K562 (cell line): ENCODE data around the gene CD52. TPM values are rescaled to one million over a fixed set of nuclear protein-coding genes. Genes with fewer than 3 reads are reported as not detected.

ENCODE experiments used
- BACH1 ChIP-seq: fragments of 200-800 bp; sonication (Bioruptor generic); IDR thresholded peaks from 2 replicates; pipeline ENCODE4 v1.6.1; 2016; ENCODE audit warnings: missing genetic modification characterization, missing compliant biosample characterization
- BRD4 ChIP-seq: fragments of 200-600 bp; sonication (generic); IDR thresholded peaks from 2 replicates; pipeline ENCODE4 v1.6.1; 2017; ENCODE audit warnings: inconsistent platforms
- CC2D1A ChIP-seq: fragments of 450-650 bp; IDR thresholded peaks from 2 replicates; pipeline ENCODE4 v1.6.1; 2017; ENCODE audit warnings: mild to moderate bottlenecking
- EZH2 ChIP-seq: IDR thresholded peaks from 2 replicates; pipeline ENCODE4 v1.6.1; 2012; ENCODE audit warnings: low read depth, mild to moderate bottlenecking, inconsistent platforms, low read length, borderline replicate concordance
- FOXA1 ChIP-seq: fragments of 450-650 bp; IDR thresholded peaks from 2 replicates; pipeline ENCODE4 v1.6.1; 2016; ENCODE audit warnings: mild to moderate bottlenecking, borderline replicate concordance
- MAZ ChIP-seq, 2 experiments: fragments of 450-650 bp in 1 of 2; sonication (generic) in 1 of 2; formaldehyde crosslinking; IDR thresholded peaks in 1 of 2; conservative IDR thresholded peaks in 1 of 2; 2 replicates each; pipeline versions ENCODE4 v1.4.0 to v1.5.0; 2020; ENCODE audit warnings: mild to moderate bottlenecking in 1 of 2, missing genetic modification reagents in 1 of 2
- NR2C2 ChIP-seq, 2 experiments: fragments of 200-800 bp in 1 of 2; sonication (Bioruptor generic) in 1 of 2; sonication (generic) in 1 of 2; formaldehyde crosslinking in 1 of 2; IDR thresholded peaks; 2 replicates each; pipeline versions ENCODE4 v1.6.1 to v1.8.0; 2016 to 2022; ENCODE audit warnings: mild to moderate bottlenecking in 1 of 2, missing compliant biosample characterization in 1 of 2, missing genetic modification characterization in 1 of 2, missing genetic modification reagents in 1 of 2
- NRF1 ChIP-seq, 2 experiments: fragments of 450-650 bp; IDR thresholded peaks in 1 of 2; conservative IDR thresholded peaks in 1 of 2; 2 replicates each; pipeline ENCODE4 v1.6.1; 2014; ENCODE audit warnings: mild to moderate bottlenecking in 2 of 2
- PCBP2 ChIP-seq: fragments of 200-400 bp; formaldehyde crosslinking; IDR thresholded peaks from 2 replicates; pipeline ENCODE4 v1.6.1; 2018; ENCODE audit warnings: low read length, low read depth, mild to moderate bottlenecking, moderate library complexity; ENCODE audit not compliant: poor library complexity, severe bottlenecking
- SMAD1 ChIP-seq: fragments of 150-350 bp; IDR thresholded peaks from 2 replicates; pipeline ENCODE4 v1.6.1; 2014; ENCODE audit warnings: low read length, low read depth; ENCODE audit not compliant: partially characterized antibody
- SMAD4 ChIP-seq: fragments of 250-450 bp; sonication (Bioruptor Pico); conservative IDR thresholded peaks from 2 replicates; pipeline ENCODE4 v1.8.0; 2021; ENCODE audit warnings: inconsistent platforms, mild to moderate bottlenecking, moderate library complexity
- ZNF24 ChIP-seq: fragments of 450-650 bp; IDR thresholded peaks from 2 replicates; pipeline ENCODE4 v1.6.1; 2016
- ZNF253 ChIP-seq: fragments of 250-450 bp; sonication (Bioruptor Pico); conservative IDR thresholded peaks from 2 replicates; pipeline ENCODE4 v1.6.1; 2021; ENCODE audit warnings: mild to moderate bottlenecking
- ZSCAN29 ChIP-seq: fragments of 450-650 bp; IDR thresholded peaks from 2 replicates; pipeline ENCODE4 v1.6.1; 2017
- polyA plus RNA-seq, 8 experiments: library from polyadenylated mRNA; depleted of rRNA in 4 of 8; stranded (reverse) in 5 of 8; unstranded in 3 of 8; fragments of >200 nt; fragmentation: Nextera tagmentation in 2 of 8; fragmentation: Illumina TruSeq in 1 of 8; extraction: Ambion mirVana in 2 of 8; extraction: Trizol in 1 of 8; gene quantifications; 2 replicates each; pipeline versions ENCODE4 v1.2.1 to v1.2.3, GENCODE V29; 2011 to 2014; ENCODE audit warnings: inconsistent platforms in 1 of 8, missing spikeins in 1 of 8
- total RNA-seq, 7 experiments: library from RNA; depleted of rRNA in 6 of 7; stranded (reverse); fragments of >200 nt in 6 of 7; fragmentation: Illumina TruSeq in 2 of 7; extraction: Trizol in 2 of 7; gene quantifications; 2 replicates each; pipeline versions ENCODE4 v1.2.1 to v1.2.3, GENCODE V29; 2011 to 2021; ENCODE audit warnings: low replicate concordance in 1 of 7
- TF ChIP-seq, protein P1 (sequence below): fragments of 150-350 bp; IDR thresholded peaks from 2 replicates; pipeline ENCODE4 v1.6.1; 2014; ENCODE audit warnings: low read depth, mild to moderate bottlenecking, low read length, borderline replicate concordance
- TF ChIP-seq, protein P2 (sequence below), 3 experiments: fragments of 200-800 bp in 1 of 3; sonication (Bioruptor generic) in 1 of 3; sonication (generic) in 1 of 3; formaldehyde crosslinking in 1 of 3; IDR thresholded peaks; 2 replicates each; pipeline versions ENCODE4 v1.6.1 to v1.8.0; 2016 to 2022; ENCODE audit warnings: mild to moderate bottlenecking in 2 of 3, missing compliant biosample characterization in 2 of 3, missing genetic modification characterization in 2 of 3, missing genetic modification reagents in 1 of 3

Gene CD52
- total and polyA plus RNA-seq, 9 of the 15 experiments (the other 6 are each of a cell fraction or from before 2014, with no cell fraction given), result 34.9 to 488 (median 173) TPM

DNA sequence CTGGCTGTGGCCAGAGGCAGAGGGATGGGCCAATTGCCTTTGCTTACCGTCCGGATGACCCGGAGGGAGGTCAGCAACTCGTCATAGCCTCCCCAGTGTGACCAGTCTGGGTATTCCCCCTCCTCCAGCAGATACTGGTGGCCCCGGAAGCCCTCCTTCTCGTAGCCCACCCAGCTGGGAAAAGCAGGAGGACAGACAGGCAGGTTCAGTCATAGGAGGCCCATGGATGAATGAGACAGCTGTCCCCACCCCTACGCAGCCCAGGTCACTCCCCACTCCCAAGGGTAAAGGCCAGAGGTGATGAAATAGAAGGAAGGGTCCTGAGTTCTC is 19.4 kb downstream of the CD52 start (continued):
- TF ChIP-seq, protein P1, sequence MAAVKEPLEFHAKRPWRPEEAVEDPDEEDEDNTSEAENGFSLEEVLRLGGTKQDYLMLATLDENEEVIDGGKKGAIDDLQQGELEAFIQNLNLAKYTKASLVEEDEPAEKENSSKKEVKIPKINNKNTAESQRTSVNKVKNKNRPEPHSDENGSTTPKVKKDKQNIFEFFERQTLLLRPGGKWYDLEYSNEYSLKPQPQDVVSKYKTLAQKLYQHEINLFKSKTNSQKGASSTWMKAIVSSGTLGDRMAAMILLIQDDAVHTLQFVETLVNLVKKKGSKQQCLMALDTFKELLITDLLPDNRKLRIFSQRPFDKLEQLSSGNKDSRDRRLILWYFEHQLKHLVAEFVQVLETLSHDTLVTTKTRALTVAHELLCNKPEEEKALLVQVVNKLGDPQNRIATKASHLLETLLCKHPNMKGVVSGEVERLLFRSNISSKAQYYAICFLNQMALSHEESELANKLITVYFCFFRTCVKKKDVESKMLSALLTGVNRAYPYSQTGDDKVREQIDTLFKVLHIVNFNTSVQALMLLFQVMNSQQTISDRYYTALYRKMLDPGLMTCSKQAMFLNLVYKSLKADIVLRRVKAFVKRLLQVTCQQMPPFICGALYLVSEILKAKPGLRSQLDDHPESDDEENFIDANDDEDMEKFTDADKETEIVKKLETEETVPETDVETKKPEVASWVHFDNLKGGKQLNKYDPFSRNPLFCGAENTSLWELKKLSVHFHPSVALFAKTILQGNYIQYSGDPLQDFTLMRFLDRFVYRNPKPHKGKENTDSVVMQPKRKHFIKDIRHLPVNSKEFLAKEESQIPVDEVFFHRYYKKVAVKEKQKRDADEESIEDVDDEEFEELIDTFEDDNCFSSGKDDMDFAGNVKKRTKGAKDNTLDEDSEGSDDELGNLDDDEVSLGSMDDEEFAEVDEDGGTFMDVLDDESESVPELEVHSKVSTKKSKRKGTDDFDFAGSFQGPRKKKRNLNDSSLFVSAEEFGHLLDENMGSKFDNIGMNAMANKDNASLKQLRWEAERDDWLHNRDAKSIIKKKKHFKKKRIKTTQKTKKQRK, result no peak
- TF ChIP-seq ZSCAN29 (no peak), SMAD4 (CRISPR knock-in tag) (no peak), NR2C2 (CRISPR knock-in tag; IDR thresholded peaks at IDR 0.05) (no peak), NR2C2 (tag; IDR thresholded peaks at IDR 0.05) (peak; percentile 71; the same call in 1 of the 2 replicates), BACH1 (tag) (no peak; the same call in none of the 2 replicates), MAZ (CRISPR knock-in tag; conservative IDR thresholded peaks at IDR 0.05 in 1 of 2, IDR thresholded peaks at IDR 0.05 in 1 of 2) (no peak), ZNF24 (no peak), ZNF253 (CRISPR knock-in tag) (no peak), EZH2 (no peak), NRF1 (conservative IDR thresholded peaks at IDR 0.05 in 1 of 2, IDR thresholded peaks at IDR 0.05 in 1 of 2) (no peak), FOXA1 (no peak), CC2D1A (no peak), SMAD1 (no peak), BRD4 (no peak), PCBP2 (no peak)
- TF ChIP-seq, protein P2, sequence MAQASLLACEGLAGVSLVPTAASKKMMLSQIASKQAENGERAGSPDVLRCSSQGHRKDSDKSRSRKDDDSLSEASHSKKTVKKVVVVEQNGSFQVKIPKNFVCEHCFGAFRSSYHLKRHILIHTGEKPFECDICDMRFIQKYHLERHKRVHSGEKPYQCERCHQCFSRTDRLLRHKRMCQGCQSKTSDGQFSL (CRISPR knock-in tag; IDR thresholded peaks at IDR 0.05), result no peak
- TF ChIP-seq, protein P2 (tag; IDR thresholded peaks at IDR 0.05), result peak in 1 of 2 experiments; percentile 69; a peak in 2 of 4 replicates
